ENCODE measurements around the gene KAT8.
A peak's percentile ranks its signal among the peaks of the same experiment; 100 is the strongest.
"Not testable (repeated sequence)": the region's sequence is repeated elsewhere in the genome, so short reads cannot be mapped to it uniquely, and the experiment has no call there.

KAT8 gene

GRCh38 chr16:31149894-31150890 lies 32.7 kb downstream of the KAT8 start, which contains the start of gene PRSS36:
TSS of gene PRSS36 (minus strand) at chr16:31150066. CDS start at chr16:31150035, 31 bp downstream.
- DNase-seq, result no peak

- not testable (repeated sequence) for DNase-seq
Measured at GRCh38 chr16:31150976-31151375, 33.5 kb downstream of the KAT8 start.

DNA sequence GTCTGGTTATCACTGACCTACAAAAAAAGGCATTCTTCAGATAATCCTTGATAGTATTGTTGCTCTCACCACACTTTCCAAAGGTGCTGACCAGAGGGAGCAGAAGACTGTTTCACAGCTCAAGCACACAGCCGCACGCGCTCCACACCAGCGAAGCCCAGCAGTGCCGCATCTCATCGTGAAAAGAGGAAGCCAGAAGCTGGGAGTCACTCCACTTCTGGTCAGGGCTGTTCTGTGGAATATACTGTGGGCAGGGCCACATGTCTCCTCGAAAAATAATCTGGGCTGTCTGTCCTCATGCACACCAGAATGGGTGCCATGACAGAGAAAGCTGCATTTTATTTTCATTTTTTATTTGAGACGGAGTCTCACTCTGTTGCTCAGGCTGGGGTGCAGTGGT lies 39.7 kb downstream of the KAT8 start:
- no peak for DNase-seq

DNA sequence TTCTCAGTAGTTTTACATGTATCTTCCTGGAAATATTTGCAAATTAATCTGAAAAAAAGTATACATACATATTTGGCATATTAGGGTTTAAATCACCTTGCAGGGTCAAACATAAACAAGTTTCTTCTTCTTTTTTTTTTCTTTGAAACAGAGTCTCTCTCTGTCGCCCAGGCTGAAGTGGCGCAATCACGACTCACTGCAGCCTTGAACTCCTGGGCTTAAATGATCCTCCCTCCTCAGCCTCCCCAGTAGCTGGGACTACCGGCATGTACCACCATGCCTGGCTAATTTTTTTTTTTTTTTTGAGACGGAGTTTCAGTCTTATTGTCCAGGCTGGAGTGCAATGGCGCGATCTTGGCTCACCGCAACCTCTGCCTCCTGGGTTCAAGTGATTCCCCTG lies 49.9 kb downstream of the KAT8 start:
- no peak for DNase-seq

DNA sequence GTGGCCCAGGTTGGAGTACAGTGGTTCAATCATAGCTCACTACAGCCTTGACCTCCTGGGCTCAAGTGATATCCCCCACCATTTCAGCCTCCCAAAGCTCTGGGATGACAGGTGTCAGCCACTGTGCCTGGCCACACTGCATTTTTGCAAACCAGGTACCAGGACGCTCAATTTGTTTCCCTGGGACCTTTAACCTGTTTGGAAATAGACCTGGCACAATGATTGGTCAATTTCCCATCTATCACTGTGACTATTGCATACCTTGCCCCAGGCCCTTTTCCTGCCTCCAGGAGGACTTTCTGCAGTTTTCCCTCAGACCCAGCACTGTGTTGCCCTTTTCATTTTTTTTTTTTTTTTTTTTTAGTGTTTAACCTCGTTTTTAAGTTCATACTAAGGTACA lies 51.4 kb downstream of the KAT8 start:
- no peak for DNase-seq

- not testable (repeated sequence) for DNase-seq
Measured at GRCh38 chr16:31170048-31170447, 52.6 kb downstream of the KAT8 start.

GRCh38 chr16:31177136-31177535 lies 59.7 kb downstream of the KAT8 start:
- DNase-seq, result no peak

DNA sequence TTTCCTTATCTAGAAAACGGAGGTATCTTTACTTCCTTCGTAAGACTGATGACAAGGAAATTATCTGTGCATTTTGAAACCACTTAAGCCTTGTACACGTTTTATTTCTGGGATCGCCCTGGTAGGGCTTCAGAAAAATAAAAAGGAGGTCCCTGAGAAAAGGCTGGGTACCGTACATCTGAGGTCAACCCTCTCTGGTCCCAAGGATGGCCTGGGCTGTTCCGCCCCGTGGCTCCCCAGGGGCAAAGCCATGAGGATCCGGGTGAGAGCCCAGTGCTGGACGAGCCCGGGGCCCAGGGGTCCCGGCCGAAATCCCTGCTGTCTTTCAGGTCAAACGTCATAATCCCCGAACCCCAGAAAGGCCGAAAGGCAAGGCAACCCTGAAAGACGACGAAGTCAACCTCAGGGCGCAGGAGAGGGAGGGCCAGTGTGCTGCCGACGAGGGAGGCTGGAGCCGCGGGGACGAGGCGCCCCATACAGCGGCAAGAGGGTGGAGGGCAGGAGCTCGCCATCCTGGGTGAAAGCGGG lies 61.8 kb downstream of the KAT8 start:
- no peak for DNase-seq

GRCh38 chr16:31179747-31180459 lies 62.4 kb downstream of the KAT8 start, which contains the start of gene FUS:
TSS of gene FUS (plus strand) at chr16:31180139. CDS start at chr16:31180215, 76 bp downstream.
- peak; percentile 81 for DNase-seq

Data from 8988T (cell line).